AG09309 (cell line): ENCODE measurements around the gene CAPZB.
A peak's percentile ranks its signal among the peaks of the same experiment; 100 is the strongest.

Source experiments
- DNase-seq: peaks from one replicate; pipeline ENCODE4 v3.0.0-alpha.2; 2010; ENCODE audit warnings: low read depth
- H3K4me3 ChIP-seq: 2 replicates; pipeline ENCODE4 v1.5.1; 2011; ENCODE audit warnings: mild to moderate bottlenecking, low read depth, low read length, moderate library complexity; ENCODE audit not compliant: control insufficient read depth
- CTCF ChIP-seq: IDR thresholded peaks from 2 replicates; pipeline ENCODE4 v1.5.1; 2011; ENCODE audit warnings: mild to moderate bottlenecking, low read depth, low read length, inconsistent platforms; ENCODE audit not compliant: insufficient read depth, control insufficient read depth; ENCODE audit errors: missing control alignments

CAPZB gene

DNA sequence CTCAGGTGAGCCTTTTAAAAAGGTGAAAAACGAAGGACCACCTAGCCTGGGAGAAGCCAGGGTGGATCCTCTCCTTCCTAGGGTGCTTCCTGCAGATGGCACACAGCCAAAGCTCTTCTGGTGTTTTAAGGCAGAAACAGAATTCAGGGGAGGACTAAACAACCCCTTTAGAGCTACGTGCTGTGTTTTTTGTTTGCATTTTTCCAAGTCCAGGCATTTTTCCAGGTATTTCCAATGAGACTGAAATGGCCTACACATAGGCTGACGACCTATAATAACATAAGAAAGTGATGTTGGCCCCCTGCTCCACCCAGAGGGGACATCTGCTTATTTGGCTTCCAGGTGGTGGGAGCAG, 83.8 kb downstream of the CAPZB start:
- no peak for DNase-seq
- no peak for TF ChIP-seq CTCF

GRCh38 chr1:19400875-19401534, 84.3 kb downstream of the CAPZB start:
- no peak for TF ChIP-seq CTCF
- H3K4me3 ChIP-seq = no peak overlapping the region
- no peak for DNase-seq

More for the DNA sequence above, 83.8 kb downstream of the CAPZB start:
- H3K4me3 ChIP-seq = no peak overlapping the region

GRCh38 chr1:19400192-19400611, 85.1 kb downstream of the CAPZB start:
- no peak for TF ChIP-seq CTCF
- H3K4me3 ChIP-seq = no peak overlapping the region
- DNase-seq = no peak

DNA sequence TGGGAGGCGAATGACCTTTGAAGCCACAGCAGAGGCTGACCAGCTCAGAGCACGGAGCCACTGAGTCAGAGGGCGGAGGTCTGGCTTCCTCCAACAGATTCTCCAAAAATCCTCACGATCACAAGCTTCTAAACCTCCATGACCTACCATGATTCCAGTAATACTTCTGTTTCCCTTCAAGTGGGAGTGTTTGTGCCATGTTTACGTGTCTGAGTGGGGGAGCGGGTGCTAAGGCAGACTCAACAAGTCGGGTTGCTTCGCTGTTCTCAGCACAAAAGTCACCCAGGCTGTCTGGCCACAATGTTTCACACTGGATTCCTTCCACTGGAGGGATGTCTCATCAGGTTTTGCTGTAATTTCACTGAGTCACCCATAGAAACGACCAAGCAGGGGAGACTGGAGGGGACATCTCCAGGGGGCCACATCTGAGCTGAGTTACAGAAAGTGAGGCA, 87.0 kb downstream of the CAPZB start:
- TF ChIP-seq CTCF = peak; percentile 67
- DNase-seq = peak; percentile 98
- no peak overlapping the region for H3K4me3 ChIP-seq

GRCh38 chr1:19397217-19397945, 88.0 kb downstream of the CAPZB start:
- no peak for TF ChIP-seq CTCF
- H3K4me3 ChIP-seq = no peak overlapping the region
- no peak for DNase-seq

- DNase-seq = no peak
- H3K4me3 ChIP-seq = no peak overlapping the region
- TF ChIP-seq CTCF = no peak
These were observed 89.1 kb downstream of the CAPZB start for GRCh38 chr1:19396280-19396679.
